SU-DHL-6 (cell line): ENCODE data around the gene GPRC5B.

Experiments used
- H2AFZ ChIP-seq: fragments of 200-600 bp; sonication (generic); 2 replicates; pipeline ENCODE4 v1.6.1; 2014; ENCODE audit warnings: low read depth, mild to moderate bottlenecking, moderate library complexity, mixed read lengths, antibody characterized with exemption, low read length; ENCODE audit not compliant: severe bottlenecking
- H3F3A ChIP-seq: fragments of 200-600 bp; shearing (Covaris generic); 2 replicates; pipeline ENCODE4 v1.6.0; 2016; ENCODE audit warnings: antibody characterized with exemption, mild to moderate bottlenecking; ENCODE audit not compliant: insufficient read depth
- H3K27ac ChIP-seq: fragments of 200-600 bp; sonication (generic); 2 replicates; pipeline ENCODE4 v1.5.1; 2016; ENCODE audit warnings: low read depth, mild to moderate bottlenecking, low read length, moderate library complexity, mixed read lengths
- H3K27me3 ChIP-seq: fragments of 200-600 bp; sonication (generic), shearing (Covaris generic); 2 replicates; pipeline ENCODE4 v1.6.0; 2014; ENCODE audit warnings: mild to moderate bottlenecking, low read length
- H3K36me3 ChIP-seq: fragments of 200-600 bp; sonication (generic); 2 replicates; pipeline ENCODE4 v1.6.1; 2014; ENCODE audit warnings: mild to moderate bottlenecking, low read length, mixed read lengths
- H3K4me2 ChIP-seq: fragments of 300-600, 200-600 bp; shearing (Covaris generic), sonication (generic); 2 replicates; pipeline ENCODE4 v1.6.0; 2014; ENCODE audit warnings: low read length, low read depth, mild to moderate bottlenecking; ENCODE audit not compliant: poor library complexity, severe bottlenecking
- H3K4me3 ChIP-seq: fragments of 200-600 bp; sonication (generic); 2 replicates; pipeline ENCODE4 v1.5.1; 2014; ENCODE audit warnings: antibody characterized with exemption, low read length, mild to moderate bottlenecking, mixed read lengths; ENCODE audit not compliant: insufficient read depth, poor library complexity, severe bottlenecking
- H3K79me2 ChIP-seq: fragments of 200-600 bp; sonication (generic); 2 replicates; pipeline ENCODE4 v1.6.1; 2014; ENCODE audit warnings: mild to moderate bottlenecking, low read length, moderate library complexity; ENCODE audit not compliant: insufficient read depth
- H3K9ac ChIP-seq: fragments of 200-600 bp; sonication (generic); 2 replicates; pipeline ENCODE4 v1.7.0; 2014; ENCODE audit warnings: mild to moderate bottlenecking, low read length
- H3K9me2 ChIP-seq: fragments of 200-600 bp; sonication (generic); replicated peaks from 2 replicates; pipeline ENCODE4 v1.6.1; 2014; ENCODE audit warnings: low read length; ENCODE audit not compliant: insufficient read depth
- H3K9me3 ChIP-seq: fragments of 200-600 bp; sonication (generic); 2 replicates; pipeline ENCODE4 v1.6.1; 2014; ENCODE audit warnings: low read length, mixed read lengths; ENCODE audit not compliant: insufficient read depth
- H4K20me1 ChIP-seq: fragments of 200-600 bp; sonication (generic); 2 replicates; pipeline ENCODE4 v1.6.1; 2014; ENCODE audit warnings: low read depth, mild to moderate bottlenecking, antibody characterized with exemption, low read length, moderate library complexity, mixed read lengths
- EZH2phosphoT487 ChIP-seq: fragments of 200-600 bp; sonication (generic), shearing (Covaris generic); conservative IDR thresholded peaks from 2 replicates; pipeline ENCODE4 v1.6.1; 2018; ENCODE audit warnings: mild to moderate bottlenecking, antibody characterized with exemption, low read length, moderate library complexity, mixed read lengths
- TF ChIP-seq, protein P1 (sequence below): fragments of 200-600 bp; sonication (generic); IDR thresholded peaks from one replicate; pipeline ENCODE4 v1.5.1; 2017; ENCODE audit warnings: antibody characterized with exemption, mild to moderate bottlenecking, low read length, moderate library complexity; ENCODE audit not compliant: insufficient read depth, poor library complexity, severe bottlenecking

The GPRC5B gene

DNA sequence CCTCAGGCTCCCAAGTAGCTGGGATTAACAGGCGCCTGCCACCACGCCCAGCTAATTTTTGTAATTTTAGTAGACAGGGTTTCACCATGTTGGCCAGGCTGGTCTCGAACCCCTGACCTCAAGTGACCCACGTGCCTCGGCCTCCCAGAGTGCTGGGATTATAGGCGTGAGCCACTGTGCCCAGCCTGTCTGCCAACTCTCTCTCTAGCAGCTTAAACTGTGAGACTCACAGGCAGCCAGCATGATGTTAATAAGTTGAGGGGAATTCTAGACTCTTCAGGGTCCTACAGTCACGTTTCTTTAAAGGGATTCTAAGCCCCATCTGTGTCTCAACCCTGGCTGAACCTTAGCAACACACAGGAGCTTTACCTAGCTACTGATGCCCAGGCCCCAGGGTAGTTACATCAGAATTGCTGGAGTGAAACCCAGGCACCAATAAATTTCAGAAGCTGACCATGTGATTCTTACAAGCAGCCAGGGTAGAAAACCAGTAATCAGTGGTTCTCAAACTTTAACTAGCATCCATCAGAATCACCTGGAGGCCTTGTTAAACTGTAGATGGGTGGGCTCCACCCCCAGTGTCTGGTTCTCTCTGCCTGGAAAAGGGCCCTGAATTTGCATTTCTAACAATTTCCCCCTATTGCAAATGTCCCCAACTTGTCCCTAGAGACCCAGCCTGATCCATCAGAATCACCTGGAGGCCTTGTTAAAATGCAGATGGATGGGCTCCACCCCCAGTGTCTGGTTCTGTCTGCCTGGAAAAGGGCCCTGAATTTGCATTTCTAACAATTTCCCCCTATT, 30.7 kb downstream of the GPRC5B start:
- H3K79me2 ChIP-seq: no peaks in the 10 kb centered on the region
- H3F3A ChIP-seq: no peaks in the 10 kb centered on the region
- TF ChIP-seq, protein P1, sequence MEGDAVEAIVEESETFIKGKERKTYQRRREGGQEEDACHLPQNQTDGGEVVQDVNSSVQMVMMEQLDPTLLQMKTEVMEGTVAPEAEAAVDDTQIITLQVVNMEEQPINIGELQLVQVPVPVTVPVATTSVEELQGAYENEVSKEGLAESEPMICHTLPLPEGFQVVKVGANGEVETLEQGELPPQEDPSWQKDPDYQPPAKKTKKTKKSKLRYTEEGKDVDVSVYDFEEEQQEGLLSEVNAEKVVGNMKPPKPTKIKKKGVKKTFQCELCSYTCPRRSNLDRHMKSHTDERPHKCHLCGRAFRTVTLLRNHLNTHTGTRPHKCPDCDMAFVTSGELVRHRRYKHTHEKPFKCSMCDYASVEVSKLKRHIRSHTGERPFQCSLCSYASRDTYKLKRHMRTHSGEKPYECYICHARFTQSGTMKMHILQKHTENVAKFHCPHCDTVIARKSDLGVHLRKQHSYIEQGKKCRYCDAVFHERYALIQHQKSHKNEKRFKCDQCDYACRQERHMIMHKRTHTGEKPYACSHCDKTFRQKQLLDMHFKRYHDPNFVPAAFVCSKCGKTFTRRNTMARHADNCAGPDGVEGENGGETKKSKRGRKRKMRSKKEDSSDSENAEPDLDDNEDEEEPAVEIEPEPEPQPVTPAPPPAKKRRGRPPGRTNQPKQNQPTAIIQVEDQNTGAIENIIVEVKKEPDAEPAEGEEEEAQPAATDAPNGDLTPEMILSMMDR: no peak
- TF ChIP-seq EZH2phosphoT487: no peak

DNA sequence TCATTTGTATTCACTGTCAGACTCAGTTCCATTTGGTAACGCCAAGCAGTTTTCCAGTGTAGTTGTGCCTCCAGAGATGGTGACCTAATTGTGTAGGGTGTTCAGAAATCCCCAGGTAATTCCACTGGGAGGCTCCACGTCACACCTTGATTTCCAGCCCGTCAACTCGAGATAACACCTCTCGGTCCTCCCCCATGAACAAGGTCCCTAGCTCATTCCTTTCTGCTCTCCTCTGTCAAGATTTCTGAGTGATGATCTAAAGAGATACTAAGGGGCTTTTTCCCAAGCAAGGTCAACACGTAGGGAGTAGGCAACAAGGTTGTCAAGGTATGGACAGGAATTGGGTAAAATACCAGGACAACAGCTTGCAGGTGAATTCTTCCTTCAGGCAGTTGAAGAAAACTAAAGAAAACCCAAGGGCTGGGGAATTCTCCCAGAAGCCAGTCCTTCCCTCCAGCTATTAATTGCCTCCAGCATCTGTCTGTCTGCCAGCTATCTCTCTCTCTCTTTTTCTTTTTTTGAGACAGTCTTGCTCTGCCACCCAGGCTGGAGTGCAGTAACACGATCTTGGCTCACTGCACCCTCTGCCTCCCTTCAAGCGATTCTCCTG, 31.4 kb downstream of the GPRC5B start:
- no peaks in the 10 kb centered on the region for H3K9me3 ChIP-seq
- no peaks in the 10 kb centered on the region for H3F3A ChIP-seq
- H3K27ac ChIP-seq: no peak overlapping the region
- no peak overlapping the region for H3K4me2 ChIP-seq
- no peaks in the 10 kb centered on the region for H3K27me3 ChIP-seq
- H2AFZ ChIP-seq: no peak overlapping the region
- no peaks in the 10 kb centered on the region for H3K79me2 ChIP-seq
- H3K9me2 ChIP-seq: no peaks in the 10 kb centered on the region
- no peaks in the 10 kb centered on the region for H3K36me3 ChIP-seq
- no peak for TF ChIP-seq EZH2phosphoT487
- TF ChIP-seq, protein P1: no peak
- H3K4me3 ChIP-seq: no peak overlapping the region
- H4K20me1 ChIP-seq: no peaks in the 10 kb centered on the region
- H3K9ac ChIP-seq: no peak overlapping the region

More for the DNA sequence above, 30.7 kb downstream of the GPRC5B start:
- no peak overlapping the region for H3K4me3 ChIP-seq
- H3K4me2 ChIP-seq: no peak overlapping the region
- H3K9ac ChIP-seq: no peak overlapping the region
- H4K20me1 ChIP-seq: no peaks in the 10 kb centered on the region
- H3K9me3 ChIP-seq: no peaks in the 10 kb centered on the region
- no peaks in the 10 kb centered on the region for H3K9me2 ChIP-seq
- no peak overlapping the region for H2AFZ ChIP-seq
- H3K36me3 ChIP-seq: no peaks in the 10 kb centered on the region
- H3K27ac ChIP-seq: no peak overlapping the region
- H3K27me3 ChIP-seq: no peaks in the 10 kb centered on the region

GRCh38 chr16:19851476-19851875, 33.2 kb downstream of the GPRC5B start:
- no peaks in the 10 kb centered on the region for H3F3A ChIP-seq
- H3K36me3 ChIP-seq: no peaks in the 10 kb centered on the region
- H3K4me3 ChIP-seq: no peak overlapping the region
- H3K27ac ChIP-seq: no peak overlapping the region
- no peak for TF ChIP-seq EZH2phosphoT487
- TF ChIP-seq, protein P1: no peak
- H3K27me3 ChIP-seq: no peaks in the 10 kb centered on the region
- no peaks in the 10 kb centered on the region for H3K79me2 ChIP-seq
- H3K9ac ChIP-seq: no peak overlapping the region
- no peaks in the 10 kb centered on the region for H3K9me3 ChIP-seq
- H3K9me2 ChIP-seq: no peaks in the 10 kb centered on the region
- no peak overlapping the region for H2AFZ ChIP-seq
- no peak overlapping the region for H3K4me2 ChIP-seq
- no peaks in the 10 kb centered on the region for H4K20me1 ChIP-seq
